Prostate gland (tissue), 2 donors: ENCODE data around the gene PPP2R5E. TPM values are rescaled to one million over a fixed set of nuclear protein-coding genes. Genes with fewer than 3 reads are reported as not detected.

Experiments used
- DNase-seq: peaks from one replicate; pipeline ENCODE4 v3.0.0-alpha.2; 2019; ENCODE audit warnings: low spot score
- H3K27ac ChIP-seq, 2 donors: fragments of 200-600 bp; sonication (generic); 2 replicates each; pipeline ENCODE4 v1.5.1; 2017 to 2019
- H3K27me3 ChIP-seq: fragments of 200-600 bp; sonication (generic); replicated peaks from 2 replicates; pipeline ENCODE4 v1.5.1; 2019; ENCODE audit not compliant: insufficient read depth
- H3K36me3 ChIP-seq, 2 donors: fragments of 200-600 bp; sonication (generic); 1 replicate in 1 of 2; 2 replicates in 1 of 2; pipeline versions ENCODE4 v1.5.1 to v1.8.1; 2017 to 2019
- H3K4me1 ChIP-seq: fragments of 200-600 bp; sonication (generic); replicated peaks from 2 replicates; pipeline ENCODE4 v1.5.1; 2019
- H3K4me3 ChIP-seq, 2 donors: fragments of 200-600 bp; sonication (generic); 2 replicates each; pipeline ENCODE4 v1.5.1; 2017 to 2019
- H3K9me3 ChIP-seq: fragments of 200-600 bp; sonication (generic); 2 replicates; pipeline ENCODE4 v1.5.1; 2017
- POLR2A ChIP-seq: fragments of 450-650 bp; IDR thresholded peaks from one replicate; pipeline ENCODE4 v1.6.1; 2016; ENCODE audit warnings: antibody characterized with exemption, mild to moderate bottlenecking
- POLR2AphosphoS5 ChIP-seq: sonication (generic); formaldehyde crosslinking; IDR thresholded peaks from one replicate; pipeline ENCODE4 v1.6.1; 2017; ENCODE audit warnings: antibody characterized with exemption
- whole genome bisulfite sequencing: methylation state at CpG from one replicate; pipeline ENCODE4 v1.1.5; 2018; 5-methylcytosine and 5-hydroxymethylcytosine counted together
- intact Hi-C: fragments of 100-400 bp; cut with DNase I; formaldehyde crosslinking; loops from one replicate; pipeline ENCODE4 v1.14.2; 2022
- total RNA-seq, 2 donors: library from RNA; depleted of rRNA; stranded (reverse); fragments of >200 nt; gene quantifications; one replicate each; pipeline ENCODE4 v1.1.0, GENCODE V29; 2016
- TF ChIP-seq, protein P1 (sequence below), 4 experiments: fragments of 200-600 bp in 2 of 4; fragments of 450-650 bp in 2 of 4; sonication (generic) in 2 of 4; IDR thresholded peaks; 1 replicate in 3 of 4; 2 replicates in 1 of 4; pipeline ENCODE4 v1.5.1; 2016 to 2019; ENCODE audit warnings: antibody characterized with exemption in 4 of 4, mild to moderate bottlenecking in 2 of 4, moderate library complexity in 2 of 4

The PPP2R5E gene
- total RNA-seq, 2 donors from 2014 or later: 23.5 to 30.0 TPM

DNA sequence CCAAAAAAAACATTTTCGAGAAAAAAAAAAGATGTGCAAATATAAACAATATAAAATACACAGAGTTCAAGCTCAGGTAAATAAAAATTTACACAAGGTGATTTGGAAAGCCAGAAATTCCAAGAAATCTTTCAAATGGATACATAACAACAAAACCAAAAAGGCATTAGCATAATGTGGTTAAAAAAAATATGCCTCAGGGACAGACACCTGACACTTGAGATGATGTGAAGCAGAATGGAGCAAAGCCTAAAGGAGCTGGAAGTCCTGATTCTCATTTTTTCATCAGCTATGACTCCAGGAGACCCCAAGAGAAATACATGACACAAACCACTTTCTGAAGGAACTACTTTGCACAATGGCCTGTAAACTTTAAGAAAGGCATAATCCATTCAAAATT, 98.6 kb downstream of the PPP2R5E start:
- H3K4me3 ChIP-seq: no peak overlapping the region
- H3K27ac ChIP-seq: no peak overlapping the region
- WGBS: 68% methylated on average over 1 of the region's 1 CpG
- no peaks in the 10 kb centered on the region for H3K27me3 ChIP-seq
- H3K9me3 ChIP-seq: no peaks in the 10 kb centered on the region
- DNase-seq: no peak
- no peaks in the 10 kb centered on the region for H3K4me1 ChIP-seq
- intact Hi-C loops: no loop called here
- TF ChIP-seq POLR2A: no peak
- no peak for TF ChIP-seq POLR2AphosphoS5
- TF ChIP-seq, protein P1, sequence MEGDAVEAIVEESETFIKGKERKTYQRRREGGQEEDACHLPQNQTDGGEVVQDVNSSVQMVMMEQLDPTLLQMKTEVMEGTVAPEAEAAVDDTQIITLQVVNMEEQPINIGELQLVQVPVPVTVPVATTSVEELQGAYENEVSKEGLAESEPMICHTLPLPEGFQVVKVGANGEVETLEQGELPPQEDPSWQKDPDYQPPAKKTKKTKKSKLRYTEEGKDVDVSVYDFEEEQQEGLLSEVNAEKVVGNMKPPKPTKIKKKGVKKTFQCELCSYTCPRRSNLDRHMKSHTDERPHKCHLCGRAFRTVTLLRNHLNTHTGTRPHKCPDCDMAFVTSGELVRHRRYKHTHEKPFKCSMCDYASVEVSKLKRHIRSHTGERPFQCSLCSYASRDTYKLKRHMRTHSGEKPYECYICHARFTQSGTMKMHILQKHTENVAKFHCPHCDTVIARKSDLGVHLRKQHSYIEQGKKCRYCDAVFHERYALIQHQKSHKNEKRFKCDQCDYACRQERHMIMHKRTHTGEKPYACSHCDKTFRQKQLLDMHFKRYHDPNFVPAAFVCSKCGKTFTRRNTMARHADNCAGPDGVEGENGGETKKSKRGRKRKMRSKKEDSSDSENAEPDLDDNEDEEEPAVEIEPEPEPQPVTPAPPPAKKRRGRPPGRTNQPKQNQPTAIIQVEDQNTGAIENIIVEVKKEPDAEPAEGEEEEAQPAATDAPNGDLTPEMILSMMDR (IDR thresholded peaks at IDR 0.05): no peak
- no peaks in the 10 kb centered on the region for H3K36me3 ChIP-seq

- H3K4me3 ChIP-seq: no peak overlapping the region
- H3K36me3 ChIP-seq: no peaks in the 10 kb centered on the region
- TF ChIP-seq POLR2A: no peak
- TF ChIP-seq, protein P1 (IDR thresholded peaks at IDR 0.05): no peak
- no peak for TF ChIP-seq POLR2AphosphoS5
- intact Hi-C loops: no loop called here
- H3K9me3 ChIP-seq: no peaks in the 10 kb centered on the region
- H3K27ac ChIP-seq: no peak overlapping the region
- H3K27me3 ChIP-seq: no peaks in the 10 kb centered on the region
- WGBS: 96% methylated on average over 3 of the region's 3 CpGs
- H3K4me1 ChIP-seq: no peaks in the 10 kb centered on the region
- DNase-seq: no peak
Observed at GRCh38 chr14:63443988-63444387, 99.2 kb downstream of the PPP2R5E start.

- Histone ChIP-seq H3K4me1 (no peaks in the 10 kb centered on the region), H3K9me3 (no peaks in the 10 kb centered on the region), H3K36me3 (no peaks in the 10 kb centered on the region), H3K27me3 (no peaks in the 10 kb centered on the region), H3K27ac (no peak overlapping the region), H3K4me3 (no peak overlapping the region)
- TF ChIP-seq POLR2A: no peak
- TF ChIP-seq POLR2AphosphoS5: no peak
- TF ChIP-seq, protein P1 (IDR thresholded peaks at IDR 0.05): no peak
- 98% methylated on average over 3 of the region's 3 CpGs for WGBS
- no peak for DNase-seq
- intact Hi-C loops: no loop called here
Observed at GRCh38 chr14:63443361-63443760, 99.8 kb downstream of the PPP2R5E start.

- WGBS: 3% methylated on average over 1 of the region's 1 CpG
- peak overlapping the region; percentile 2 to 41 for H3K27ac ChIP-seq
- H3K36me3 ChIP-seq: no peaks in the 10 kb centered on the region
- peaks cover 7% of the 10 kb centered on the region for H3K4me1 ChIP-seq
- no peaks in the 10 kb centered on the region for H3K9me3 ChIP-seq
- intact Hi-C loops: loop anchor here (5.0 kb wide), 1 partner anchor 104 kb away; the partner anchor contains the start of gene PPP2R5E
- no peak overlapping the region for H3K4me3 ChIP-seq
- DNase-seq: peak; percentile 91
- TF ChIP-seq POLR2AphosphoS5 (peak; percentile 89), POLR2A (no peak)
- TF ChIP-seq, protein P1 (IDR thresholded peaks at IDR 0.05): peak in 1 of 4 experiments; percentile 5
- no peaks in the 10 kb centered on the region for H3K27me3 ChIP-seq
Observed at GRCh38 chr14:63438065-63438757, 105.0 kb downstream of the PPP2R5E start.
